H9 (cell line): ENCODE measurements around the gene UHRF1. TPM values are rescaled to one million over a fixed set of nuclear protein-coding genes. Genes with fewer than 3 reads are reported as not detected.
A peak's percentile ranks its signal among the peaks of the same experiment; 100 is the strongest.

Experiments used
- DNase-seq: peaks from one replicate; pipeline ENCODE4 v3.0.0-alpha.2; 2017
- H2AFZ ChIP-seq: one replicate; pipeline ENCODE4 v1.6.1; 2013; ENCODE audit warnings: mild to moderate bottlenecking, low read length, control low read depth, moderate library complexity
- H2AK5ac ChIP-seq: 2 replicates; pipeline ENCODE4 v1.6.1; 2013; ENCODE audit warnings: low read length, control low read depth, mixed read lengths; ENCODE audit not compliant: insufficient read length
- H2BK120ac ChIP-seq: one replicate; pipeline ENCODE4 v1.6.1; 2013; ENCODE audit warnings: low read depth, mild to moderate bottlenecking, low read length, control low read depth, inconsistent platforms; ENCODE audit not compliant: poor library complexity, severe bottlenecking
- H2BK12ac ChIP-seq: 2 replicates; pipeline ENCODE4 v1.6.1; 2013; ENCODE audit warnings: low read length, control low read depth, mixed read lengths, low read depth; ENCODE audit not compliant: insufficient read length
- H2BK15ac ChIP-seq: 2 replicates; pipeline ENCODE4 v1.6.1; 2013; ENCODE audit warnings: low read depth, low read length, control low read depth
- H2BK20ac ChIP-seq: one replicate; pipeline ENCODE4 v1.6.1; 2013; ENCODE audit warnings: low read depth, mild to moderate bottlenecking, low read length, control low read depth, inconsistent platforms; ENCODE audit not compliant: poor library complexity, severe bottlenecking
- H2BK5ac ChIP-seq: 2 replicates; pipeline ENCODE4 v1.6.1; 2013; ENCODE audit warnings: low read length, control low read depth, mixed read lengths; ENCODE audit not compliant: insufficient read length
- H3K14ac ChIP-seq: 2 replicates; pipeline ENCODE4 v1.6.1; 2013; ENCODE audit warnings: low read length, control low read depth; ENCODE audit not compliant: insufficient read depth
- H3K18ac ChIP-seq: 2 replicates; pipeline ENCODE4 v1.6.1; 2013; ENCODE audit warnings: low read depth, mild to moderate bottlenecking, mixed read lengths, low read length, control low read depth; ENCODE audit not compliant: insufficient read length
- H3K23ac ChIP-seq: 2 replicates; pipeline ENCODE4 v1.6.1; 2013; ENCODE audit warnings: low read length, control low read depth, mixed read lengths, low read depth; ENCODE audit not compliant: insufficient read length
- H3K23me2 ChIP-seq: 2 replicates; pipeline ENCODE4 v1.6.1; 2013; ENCODE audit warnings: low read depth, mild to moderate bottlenecking, mixed read lengths, low read length, control low read depth; ENCODE audit not compliant: insufficient read length, poor library complexity, severe bottlenecking
- H3K27ac ChIP-seq: 2 replicates; pipeline ENCODE4 v1.5.1; 2013; ENCODE audit warnings: low read length, control low read depth, mixed read lengths, low read depth; ENCODE audit not compliant: insufficient read length
- H3K27me3 ChIP-seq: 2 replicates; pipeline ENCODE4 v1.6.1; 2013; ENCODE audit warnings: low read length, control low read depth, inconsistent platforms; ENCODE audit not compliant: insufficient read depth
- H3K4ac ChIP-seq: 2 replicates; pipeline ENCODE4 v1.6.1; 2013; ENCODE audit warnings: low read depth, mild to moderate bottlenecking, control low read depth, inconsistent platforms, low read length, moderate library complexity
- H3K4me1 ChIP-seq: 2 replicates; pipeline ENCODE4 v1.6.1; 2013; ENCODE audit warnings: low read length, control low read depth, inconsistent platforms; ENCODE audit not compliant: insufficient read depth
- H3K4me2 ChIP-seq: 2 replicates; pipeline ENCODE4 v1.6.1; 2013; ENCODE audit warnings: low read length, control low read depth, mixed read lengths; ENCODE audit not compliant: insufficient read length, insufficient read depth
- H3K56ac ChIP-seq: 2 replicates; pipeline ENCODE4 v1.6.1; 2013; ENCODE audit warnings: low read depth, mild to moderate bottlenecking, mixed read lengths, low read length, control low read depth; ENCODE audit not compliant: insufficient read length
- H3K79me1 ChIP-seq: 2 replicates; pipeline ENCODE4 v1.6.1; 2013; ENCODE audit warnings: low read depth, mild to moderate bottlenecking, moderate library complexity, low read length, control low read depth, inconsistent platforms; ENCODE audit not compliant: insufficient read depth, poor library complexity, severe bottlenecking
- H3K79me2 ChIP-seq: 2 replicates; pipeline ENCODE4 v1.6.1; 2013; ENCODE audit warnings: low read length, control low read depth, inconsistent platforms; ENCODE audit not compliant: insufficient read depth
- H3K9ac ChIP-seq: 2 replicates; pipeline ENCODE4 v1.6.1; 2013; ENCODE audit warnings: low read length, control low read depth, mixed read lengths; ENCODE audit not compliant: insufficient read length; ENCODE audit errors: extremely low read depth
- H3K9me3 ChIP-seq: one replicate; pipeline ENCODE4 v1.6.1; 2013; ENCODE audit warnings: low read depth, low read length, inconsistent platforms; ENCODE audit not compliant: control insufficient read depth
- H3T11ph ChIP-seq: one replicate; pipeline ENCODE4 v1.6.1; 2013; ENCODE audit warnings: mild to moderate bottlenecking, low read length, control low read depth, inconsistent platforms
- H4K20me1 ChIP-seq: one replicate; pipeline ENCODE4 v1.6.1; 2013; ENCODE audit not compliant: control insufficient read depth, insufficient read length, insufficient read depth
- H4K5ac ChIP-seq: 2 replicates; pipeline ENCODE4 v1.6.1; 2013; ENCODE audit warnings: low read depth, mild to moderate bottlenecking, mixed read lengths, low read length, control low read depth; ENCODE audit not compliant: insufficient read length
- H4K8ac ChIP-seq: replicated peaks from 2 replicates; pipeline ENCODE4 v1.6.1; 2013; ENCODE audit warnings: low read length, control low read depth, mixed read lengths, low read depth; ENCODE audit not compliant: insufficient read length
- H4K91ac ChIP-seq: 2 replicates; pipeline ENCODE4 v1.6.1; 2013; ENCODE audit warnings: low read depth, mild to moderate bottlenecking, moderate library complexity, mixed read lengths, low read length, control low read depth; ENCODE audit not compliant: insufficient read length
- H3K27ac Mint-ChIP-seq, 3 experiments: 2 replicates in 2 of 3; 3 replicates in 1 of 3; pipeline ENCODE4 v1.8.0; 2020 to 2021; ENCODE audit warnings: mixed read lengths in 3 of 3, mild to moderate bottlenecking in 1 of 3, moderate library complexity in 1 of 3
- H3K27me3 Mint-ChIP-seq: 2 replicates; pipeline ENCODE4 v1.8.0; 2021; ENCODE audit warnings: low read depth, mild to moderate bottlenecking, moderate library complexity, mixed read lengths
- H3K36me3 Mint-ChIP-seq, 3 experiments: 2 replicates in 2 of 3; 3 replicates in 1 of 3; pipeline ENCODE4 v1.8.0; 2020 to 2021; ENCODE audit warnings: low read depth in 3 of 3, mixed read lengths in 3 of 3; ENCODE audit not compliant: insufficient read depth in 1 of 3
- H3K4me1 Mint-ChIP-seq, 2 experiments: 2 replicates each; pipeline ENCODE4 v1.8.0; 2020; ENCODE audit warnings: mixed read lengths in 2 of 2
- H3K4me3 Mint-ChIP-seq, 2 experiments: 2 replicates in 1 of 2; 3 replicates in 1 of 2; pipeline ENCODE4 v1.8.0; 2020 to 2021; ENCODE audit warnings: mild to moderate bottlenecking in 2 of 2, mixed read lengths in 2 of 2, moderate library complexity in 1 of 2
- H3K9me3 Mint-ChIP-seq, 2 experiments: 2 replicates in 1 of 2; 3 replicates in 1 of 2; pipeline ENCODE4 v1.8.0; 2020; ENCODE audit warnings: mild to moderate bottlenecking in 2 of 2, mixed read lengths in 2 of 2, moderate library complexity in 1 of 2
- WGBS: extraction: QIAGEN DNeasy Blood & Tissue Kit; methylation state at CpG from one replicate; pipeline ENCODE4 v1.1.7; 2013; ENCODE audit warnings: missing lambda C conversion rate, low lambda C conversion rate, mixed read lengths; ENCODE audit not compliant: insufficient read length; ENCODE audit errors: extremely low coverage; 5-methylcytosine and 5-hydroxymethylcytosine counted together
- total RNA-seq: library from RNA; stranded (reverse); gene quantifications from 2 replicates; pipeline ENCODE4 v1.2.1, GENCODE V29; 2021
- TF ChIP-seq, protein P1 (sequence below): fragments of 200-600 bp; sonication (generic); conservative IDR thresholded peaks from 3 replicates; pipeline ENCODE4 v1.8.0; 2021; ENCODE audit warnings: antibody characterized with exemption, mild to moderate bottlenecking

The UHRF1 gene
- total RNA-seq, 1 experiment from 2014 or later = 106 TPM

DNA sequence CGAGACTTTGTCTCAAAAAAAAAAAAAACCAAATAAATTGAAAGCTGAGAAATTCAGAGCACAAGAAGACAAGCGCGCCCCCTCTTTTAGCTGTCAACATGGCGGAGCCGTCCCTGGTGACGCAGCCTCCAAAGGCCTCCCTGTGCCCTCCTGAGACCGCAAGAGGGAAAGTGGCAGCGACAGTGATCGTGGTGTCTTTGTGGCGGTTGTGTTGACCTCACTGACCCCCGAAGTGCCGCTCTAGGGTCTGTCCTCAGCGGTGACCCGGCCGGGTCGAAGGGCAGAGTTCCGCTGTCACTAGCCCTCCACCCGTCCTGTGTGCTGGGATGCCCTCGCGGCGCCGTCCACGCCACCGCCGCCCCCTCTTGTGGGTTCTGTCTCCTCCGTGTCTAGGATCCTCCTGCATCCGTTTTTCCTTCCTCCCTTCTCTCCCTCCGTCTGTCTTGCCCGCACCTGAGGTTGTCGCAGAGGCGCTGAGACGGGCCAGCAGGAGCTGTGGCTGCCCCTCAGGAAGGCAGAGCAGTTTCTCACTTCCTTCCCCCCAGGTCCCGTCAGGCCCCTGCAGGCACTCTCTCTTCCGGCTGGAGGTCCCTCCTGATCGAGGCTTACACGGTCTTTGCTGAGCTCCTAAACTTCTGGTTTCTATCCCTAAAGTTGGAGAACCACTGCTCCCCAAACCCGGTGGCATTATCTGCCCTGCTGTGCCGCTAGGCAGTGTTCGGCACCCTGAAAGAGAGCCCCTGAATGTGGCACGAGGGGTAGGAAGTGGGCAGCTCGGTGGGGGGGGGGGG, 7.2 kb downstream of the UHRF1 start:
- Histone ChIP-seq H3K9me3 (no peaks in the 10 kb centered on the region), H3K79me2 (peaks cover 23% of the 10 kb centered on the region; the same call in 1 of the 2 replicates), H4K8ac (no peak overlapping the region), H4K5ac (no peak overlapping the region), H2BK120ac (no peak overlapping the region), H3K18ac (no peak overlapping the region), H3K4me2 (no peak overlapping the region), H3K56ac (no peak overlapping the region), H3K23me2 (no peaks in the 10 kb centered on the region), H3K79me1 (no peaks in the 10 kb centered on the region), H2AK5ac (no peak overlapping the region), H2BK20ac (no peak overlapping the region), H4K20me1 (peaks cover 8% of the 10 kb centered on the region), H3K14ac (no peak overlapping the region), H2BK5ac (no peak overlapping the region), H3K4ac (no peak overlapping the region), H3K27me3 (no peaks in the 10 kb centered on the region), H3K4me1 (no peaks in the 10 kb centered on the region), H3K27ac (no peak overlapping the region), H2BK15ac (no peak overlapping the region), H4K91ac (no peak overlapping the region), H2BK12ac (no peak overlapping the region), H3K9ac (no peak overlapping the region), H2AFZ (no peak overlapping the region), H3T11ph (no peak overlapping the region), H3K23ac (no peak overlapping the region)
- Mint-ChIP-seq H3K36me3 (peaks cover 28 to 79% (median 69%) of the 10 kb centered on the region in 3 experiments; a peak in 6 of 7 replicates), H3K9me3 (no peaks in the 10 kb centered on the region), H3K27ac (peak overlapping the region; percentile 55 to 80 (median 77); a peak in 3 of 7 replicates), H3K4me3 (no peak overlapping the region), H3K27me3 (no peaks in the 10 kb centered on the region), H3K4me1 (peaks cover 15 to 19% of the 10 kb centered on the region in 2 experiments)
- DNase-seq = no peak
- TF ChIP-seq, protein P1, sequence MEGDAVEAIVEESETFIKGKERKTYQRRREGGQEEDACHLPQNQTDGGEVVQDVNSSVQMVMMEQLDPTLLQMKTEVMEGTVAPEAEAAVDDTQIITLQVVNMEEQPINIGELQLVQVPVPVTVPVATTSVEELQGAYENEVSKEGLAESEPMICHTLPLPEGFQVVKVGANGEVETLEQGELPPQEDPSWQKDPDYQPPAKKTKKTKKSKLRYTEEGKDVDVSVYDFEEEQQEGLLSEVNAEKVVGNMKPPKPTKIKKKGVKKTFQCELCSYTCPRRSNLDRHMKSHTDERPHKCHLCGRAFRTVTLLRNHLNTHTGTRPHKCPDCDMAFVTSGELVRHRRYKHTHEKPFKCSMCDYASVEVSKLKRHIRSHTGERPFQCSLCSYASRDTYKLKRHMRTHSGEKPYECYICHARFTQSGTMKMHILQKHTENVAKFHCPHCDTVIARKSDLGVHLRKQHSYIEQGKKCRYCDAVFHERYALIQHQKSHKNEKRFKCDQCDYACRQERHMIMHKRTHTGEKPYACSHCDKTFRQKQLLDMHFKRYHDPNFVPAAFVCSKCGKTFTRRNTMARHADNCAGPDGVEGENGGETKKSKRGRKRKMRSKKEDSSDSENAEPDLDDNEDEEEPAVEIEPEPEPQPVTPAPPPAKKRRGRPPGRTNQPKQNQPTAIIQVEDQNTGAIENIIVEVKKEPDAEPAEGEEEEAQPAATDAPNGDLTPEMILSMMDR = no peak
- no CpG with 5 or more reads among the region's 41 CpGs for WGBS
